Limb (tissue), 2 donors: Measurements from ENCODE around the gene RFC5.
"Not testable (repeated sequence)": the region's sequence is repeated elsewhere in the genome, so short reads cannot be mapped to it uniquely, and the experiment has no call there.

Source experiments
- DNase-seq, 2 donors: peaks; one replicate each; pipeline ENCODE4 v3.0.0-alpha.2; 2016; ENCODE audit errors: extremely low spot score in 2 of 2

Gene RFC5

GRCh38 chr12:118073768-118074167, 57.3 kb downstream of the RFC5 start:
- no peak for DNase-seq

DNA sequence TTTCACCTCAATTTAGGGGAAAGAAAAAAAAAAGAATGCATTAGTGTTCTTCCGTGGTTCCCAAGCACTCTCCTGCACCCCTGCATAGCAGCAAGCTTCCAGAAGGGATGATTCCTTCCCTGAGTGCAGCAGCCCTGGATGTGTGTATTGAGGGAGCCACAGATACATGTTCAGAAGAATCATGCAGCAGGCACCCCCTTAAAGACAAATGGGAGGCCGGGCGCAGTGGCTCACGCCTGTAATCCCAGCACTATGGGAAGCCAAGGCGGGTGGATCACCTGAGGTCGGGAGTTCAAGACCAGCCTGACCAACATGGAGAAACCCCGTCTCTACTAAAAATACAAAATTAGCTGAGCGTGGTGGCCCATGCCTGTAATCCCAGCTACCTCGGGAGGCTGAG, 65.0 kb downstream of the RFC5 start:
- not testable (repeated sequence) for DNase-seq
